ENCODE measurements around the gene TMEM154.
A peak's percentile ranks its signal among the peaks of the same experiment; 100 is the strongest.

TMEM154 gene

DNA sequence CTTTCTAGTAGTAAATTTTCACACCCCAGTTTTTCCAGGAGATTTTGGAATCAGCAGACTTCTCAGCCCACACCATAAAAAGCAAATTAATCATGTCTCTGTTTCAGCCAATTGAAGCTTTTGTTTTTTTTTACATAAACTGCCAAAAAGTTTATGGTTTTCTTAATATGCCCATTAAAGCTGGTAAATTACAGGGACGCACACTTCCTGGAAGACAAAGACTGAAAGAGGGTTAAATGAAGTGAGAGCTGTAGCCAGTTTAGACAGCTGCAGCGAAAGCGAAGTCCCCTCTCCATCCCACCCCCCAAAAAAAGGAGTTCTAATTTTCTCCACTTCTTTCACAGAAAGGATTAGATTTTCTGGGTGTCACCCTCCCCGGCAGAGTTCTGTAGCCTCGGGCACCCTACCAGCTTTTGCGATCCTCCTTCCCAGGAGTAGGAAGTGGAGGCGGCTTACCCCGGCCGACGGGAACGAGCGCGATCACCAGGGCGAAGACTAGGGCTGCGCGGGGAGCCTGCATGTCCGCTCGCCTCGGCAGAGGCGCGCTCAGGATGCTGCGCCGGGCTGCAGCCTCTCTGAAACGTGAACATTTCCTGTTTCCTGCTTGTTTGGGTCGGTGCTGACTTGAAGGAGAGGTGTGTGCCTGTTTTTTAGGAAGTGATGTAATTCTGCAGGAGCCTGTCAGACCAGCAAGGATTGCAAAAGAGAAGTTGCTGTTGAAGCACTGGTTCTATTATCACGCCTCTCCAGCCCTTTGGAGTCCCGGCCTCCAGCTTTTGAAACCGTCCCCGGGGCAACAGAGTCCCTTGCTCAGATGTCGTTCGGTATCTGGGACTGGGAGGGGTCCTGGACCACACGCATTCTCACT is at the start of gene TMEM154:
TMEM154 (minus strand) TSS at position 584 of the 868 bp plus-strand sequence; CDS start at position 520, 64 bp downstream.
- peak; percentile 47 to 49 for DNase-seq (ENCODE audit: low read depth in 2 of 2)

DNA sequence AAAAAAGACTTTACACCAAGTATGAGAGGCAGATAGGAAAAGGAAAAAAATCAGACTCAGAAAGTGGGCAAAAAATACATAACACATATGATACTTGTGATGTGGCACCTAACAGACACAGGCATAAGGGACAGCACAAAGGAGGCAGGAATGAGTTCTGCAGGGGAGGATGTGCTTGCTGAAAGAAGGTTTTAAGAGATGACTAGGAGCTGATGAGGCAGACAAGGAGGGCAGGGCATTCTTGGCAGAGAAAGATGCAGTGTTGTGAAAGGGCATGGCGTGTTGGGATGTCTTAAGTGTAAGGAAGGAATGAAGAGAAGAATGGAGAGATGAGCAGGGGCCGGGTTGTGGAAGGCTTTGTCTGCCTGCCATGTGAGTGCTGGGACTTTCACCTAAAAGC is 49.7 kb upstream of the TMEM154 start:
- no peak for DNase-seq (ENCODE audit: low read depth in 2 of 2)

- DNase-seq (ENCODE audit: low read depth in 2 of 2) = no peak
These were observed 48.5 kb upstream of the TMEM154 start for GRCh38 chr4:152728343-152728742.

- no peak for DNase-seq (ENCODE audit: low read depth in 2 of 2)
These were observed 48.0 kb upstream of the TMEM154 start for GRCh38 chr4:152727784-152728183.

DNA sequence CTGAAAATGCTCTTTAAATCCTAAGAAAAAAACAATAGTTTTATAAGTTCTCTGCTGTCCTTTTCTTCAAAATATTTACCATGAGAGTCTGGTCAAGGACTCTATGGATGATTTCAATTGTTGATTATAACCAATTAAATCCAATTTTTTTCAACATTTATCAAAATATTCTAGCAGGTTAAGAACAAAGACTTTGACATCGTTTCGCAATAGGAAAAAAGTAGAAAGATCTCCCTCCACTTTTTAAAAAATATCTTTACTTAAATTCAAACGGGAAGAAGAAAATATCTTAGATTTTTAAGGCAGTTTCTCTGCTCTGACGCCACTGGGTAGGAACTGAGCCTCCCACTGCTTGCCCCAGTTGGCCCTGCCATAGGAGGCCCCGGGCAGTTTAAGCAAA is 44.7 kb upstream of the TMEM154 start:
- no peak for DNase-seq (ENCODE audit: low read depth in 2 of 2)

- no peak for DNase-seq (ENCODE audit: low read depth in 2 of 2)
These were observed 43.4 kb upstream of the TMEM154 start for GRCh38 chr4:152723236-152723635.

DNA sequence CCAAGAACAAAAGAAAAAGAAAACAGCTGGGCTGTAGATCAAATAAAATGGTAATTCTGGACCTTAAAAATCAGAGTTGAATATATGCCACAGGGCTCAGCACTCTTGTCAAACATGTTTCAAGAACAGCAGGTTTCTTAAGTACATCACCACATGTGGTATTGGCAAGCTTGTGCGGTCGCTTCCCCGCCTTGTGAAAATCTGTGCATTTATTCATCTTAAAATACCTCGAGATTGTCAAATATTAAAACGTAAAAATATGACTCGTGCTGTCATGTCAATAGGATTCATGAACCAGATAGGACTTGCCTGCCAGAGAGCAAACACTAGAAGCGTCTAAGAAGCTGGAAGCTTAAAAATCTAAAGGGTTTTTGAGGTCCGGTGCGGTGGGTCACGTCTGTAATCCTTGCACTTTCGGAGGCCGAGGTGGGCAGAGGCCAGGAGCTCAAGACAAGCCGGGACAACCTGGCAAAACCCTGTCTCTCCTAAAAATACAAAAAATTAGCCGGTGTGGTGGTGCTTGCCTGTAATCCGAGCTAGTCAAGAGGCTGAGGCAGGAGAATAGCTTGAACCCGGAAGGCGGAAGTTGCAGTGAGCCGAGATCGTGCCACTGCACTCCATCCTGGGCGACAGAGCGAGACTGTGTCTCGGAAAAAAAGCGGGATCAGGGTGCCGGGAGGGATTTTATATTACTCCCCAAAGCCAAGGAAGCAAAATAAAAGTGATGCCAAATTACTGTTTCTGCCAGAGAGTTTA is 40.2 kb upstream of the TMEM154 start:
- DNase-seq (ENCODE audit: low read depth in 2 of 2) = no peak

- DNase-seq (ENCODE audit: low read depth in 2 of 2) = no peak
These were observed 39.5 kb upstream of the TMEM154 start for GRCh38 chr4:152719291-152719690.

- DNase-seq (ENCODE audit: low read depth in 2 of 2) = no peak
These were observed 35.3 kb upstream of the TMEM154 start for GRCh38 chr4:152715076-152715475.

- DNase-seq (ENCODE audit: low read depth in 2 of 2) = no peak
These were observed 34.3 kb upstream of the TMEM154 start for GRCh38 chr4:152713951-152714705.

DNA sequence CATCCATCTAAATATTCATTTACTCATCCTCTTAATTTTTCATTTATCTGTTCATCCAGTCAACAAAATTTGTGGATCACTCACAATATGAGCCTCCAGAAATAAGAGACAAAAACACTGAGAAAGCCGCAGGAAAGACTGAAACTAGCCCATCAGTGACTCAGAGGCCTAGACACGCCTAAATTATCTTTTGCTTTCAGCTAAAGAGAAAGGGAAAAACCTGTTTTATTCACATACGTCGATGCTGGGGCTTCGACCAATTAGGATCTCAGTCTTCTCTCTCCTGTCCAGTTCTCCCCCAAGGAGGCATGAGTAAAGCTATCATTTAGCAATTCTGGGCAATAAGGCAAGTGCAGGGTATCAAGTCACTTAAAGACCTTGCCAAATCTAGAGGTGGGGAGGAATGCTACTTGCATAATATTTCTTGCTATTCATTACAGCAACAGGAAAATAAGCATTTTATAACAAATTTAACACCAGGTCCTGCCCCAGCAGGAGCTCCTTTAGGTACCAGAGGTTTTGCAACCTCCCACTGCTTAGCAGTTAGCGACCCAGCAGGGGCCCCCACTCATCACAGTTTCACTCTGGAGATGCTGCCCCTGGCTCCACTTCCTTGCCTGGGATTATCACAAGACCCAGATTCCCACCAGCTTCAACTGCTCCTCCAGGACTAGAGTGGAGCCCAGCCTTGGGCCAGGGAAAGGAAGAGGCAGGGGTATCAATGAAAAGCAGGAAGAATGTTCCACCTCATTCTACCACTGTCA is 30.1 kb upstream of the TMEM154 start:
- no peak for DNase-seq (ENCODE audit: low read depth in 2 of 2)

DNA sequence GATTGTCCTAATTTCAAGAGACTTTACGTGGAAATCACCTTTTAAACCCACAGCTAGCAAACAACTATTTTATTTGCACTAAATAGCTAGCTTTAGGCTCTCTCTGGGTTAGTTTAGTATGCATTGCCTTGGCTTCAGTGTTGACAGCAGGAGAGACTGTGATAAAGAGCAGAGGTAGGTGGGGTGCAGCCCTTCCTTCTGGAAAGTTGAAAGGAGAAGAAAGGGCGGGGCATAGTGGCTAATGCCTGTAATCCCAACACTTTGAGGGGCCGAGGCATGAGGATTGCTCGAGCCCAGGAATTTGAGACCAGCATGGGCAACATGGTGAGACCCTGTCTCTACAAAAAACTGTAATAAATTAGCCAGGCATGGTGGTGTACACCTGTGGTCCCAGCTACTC is 29.0 kb upstream of the TMEM154 start:
- DNase-seq (ENCODE audit: low read depth in 2 of 2) = no peak

GRCh38 chr4:152708361-152708760 is 28.6 kb upstream of the TMEM154 start:
- DNase-seq (ENCODE audit: low read depth in 2 of 2) = no peak

- no peak for DNase-seq (ENCODE audit: low read depth in 2 of 2)
These were observed 27.8 kb upstream of the TMEM154 start for GRCh38 chr4:152707632-152708031.

DNA sequence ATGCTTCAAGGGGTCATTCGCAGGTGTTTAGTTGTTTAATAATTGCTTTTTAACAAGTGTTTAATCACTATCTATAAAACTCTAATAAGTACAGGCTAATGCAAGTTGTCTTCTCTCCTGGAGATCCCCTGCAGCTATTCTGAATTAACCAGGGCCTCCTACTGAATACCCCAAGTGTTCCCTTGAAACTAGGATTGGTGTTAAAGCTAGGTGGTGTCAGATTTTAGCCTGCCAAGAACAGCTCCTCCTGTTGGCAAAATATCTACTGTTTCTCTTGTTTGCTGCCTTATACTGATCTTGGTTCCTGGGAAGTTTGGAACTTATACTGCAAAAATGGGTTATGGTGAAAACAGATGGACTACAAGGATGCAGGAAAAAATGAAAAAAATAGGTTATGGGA is 26.1 kb upstream of the TMEM154 start:
- DNase-seq (ENCODE audit: low read depth in 2 of 2) = no peak

GRCh38 chr4:152704788-152705187 is 25.0 kb upstream of the TMEM154 start:
- no peak for DNase-seq (ENCODE audit: low read depth in 2 of 2)

GRCh38 chr4:152700151-152700550 is 20.4 kb upstream of the TMEM154 start:
- DNase-seq (ENCODE audit: low read depth in 2 of 2) = no peak

DNA sequence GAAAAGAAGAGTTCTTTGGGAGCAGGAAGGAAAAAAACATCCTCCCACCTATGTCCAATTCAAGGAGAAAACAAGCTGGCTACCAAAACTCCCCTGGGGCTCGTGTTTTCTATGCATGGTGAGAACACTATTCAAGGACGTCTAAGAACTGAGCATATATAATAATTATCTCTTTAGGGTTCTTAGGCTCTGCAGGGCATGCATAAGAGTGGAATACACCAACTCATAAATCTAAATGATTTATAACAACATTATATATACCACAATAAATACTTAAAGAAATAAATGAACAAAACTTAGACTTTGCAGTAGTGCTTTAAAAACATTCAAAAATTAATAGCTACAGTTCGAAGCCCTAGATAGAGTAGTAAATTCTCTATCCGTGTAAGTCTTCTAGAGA is 19.5 kb upstream of the TMEM154 start:
- no peak for DNase-seq (ENCODE audit: low read depth in 2 of 2)

- DNase-seq (ENCODE audit: low read depth in 2 of 2) = no peak
These were observed 18.3 kb upstream of the TMEM154 start for GRCh38 chr4:152698089-152698499.

- DNase-seq (ENCODE audit: low read depth in 2 of 2) = no peak
These were observed 17.7 kb upstream of the TMEM154 start for GRCh38 chr4:152697284-152698088.
